ENCODE results near the gene NTSR1.

NTSR1 gene

DNA sequence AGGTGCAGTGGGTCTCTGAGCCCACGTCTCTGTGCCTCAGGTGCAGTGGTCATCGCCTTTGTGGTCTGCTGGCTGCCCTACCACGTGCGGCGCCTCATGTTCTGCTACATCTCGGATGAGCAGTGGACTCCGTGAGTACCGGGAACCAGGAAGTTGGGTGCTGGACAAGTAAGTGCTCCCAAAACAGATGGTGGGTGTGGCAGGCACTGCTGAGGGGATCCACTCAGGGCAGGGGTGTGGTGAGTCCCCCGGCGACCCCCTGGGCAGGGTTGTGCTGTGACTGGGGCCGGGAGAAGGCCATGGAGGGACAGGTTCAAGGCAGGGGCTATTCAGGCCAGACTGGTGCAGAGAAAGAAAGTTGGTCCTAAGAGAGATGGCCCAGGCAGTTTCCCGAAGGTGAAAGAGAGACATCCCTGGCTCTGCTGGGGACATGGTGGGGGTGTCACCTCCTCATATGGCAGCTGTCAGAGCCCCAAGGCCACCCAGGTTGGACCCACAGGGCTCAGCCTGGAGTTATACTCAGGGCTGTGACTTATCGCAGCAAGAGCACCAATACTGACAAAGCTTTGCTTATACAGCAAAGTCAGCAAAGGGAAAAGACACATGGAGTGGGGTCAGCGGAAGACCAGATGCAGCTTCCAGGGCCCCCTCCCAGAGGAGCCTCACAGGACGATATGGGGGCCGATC lies 49.7 kb downstream of the NTSR1 start:
- DNase-seq (ENCODE audit: low spot score): no peak

- DNase-seq (ENCODE audit: low spot score): no peak
Measured at GRCh38 chr20:62759981-62760431, 51.4 kb downstream of the NTSR1 start.

DNA sequence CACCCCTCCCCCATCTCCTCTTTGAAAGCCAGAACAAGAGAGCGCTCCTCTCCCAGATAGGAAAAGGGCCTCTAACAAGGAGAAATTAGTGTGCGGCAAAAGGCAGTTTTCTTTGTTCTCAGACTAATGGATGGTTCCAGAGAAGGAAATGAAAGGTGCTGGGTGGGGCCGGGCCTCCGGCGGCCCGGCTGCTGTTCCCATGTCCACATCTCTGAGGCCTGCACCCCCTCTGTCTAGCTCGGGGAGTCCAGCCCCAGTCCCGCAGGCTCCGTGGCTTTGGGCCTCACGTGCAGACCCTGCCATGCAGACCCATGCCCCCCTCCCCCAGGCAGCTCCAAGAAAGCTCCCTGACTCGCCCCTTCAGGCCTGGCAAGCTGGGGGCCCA lies 51.8 kb downstream of the NTSR1 start:
- DNase-seq (ENCODE audit: low spot score): no peak

- DNase-seq (ENCODE audit: low spot score): peak; percentile 37
Measured at GRCh38 chr20:62760856-62761758, 52.5 kb downstream of the NTSR1 start.

DNA sequence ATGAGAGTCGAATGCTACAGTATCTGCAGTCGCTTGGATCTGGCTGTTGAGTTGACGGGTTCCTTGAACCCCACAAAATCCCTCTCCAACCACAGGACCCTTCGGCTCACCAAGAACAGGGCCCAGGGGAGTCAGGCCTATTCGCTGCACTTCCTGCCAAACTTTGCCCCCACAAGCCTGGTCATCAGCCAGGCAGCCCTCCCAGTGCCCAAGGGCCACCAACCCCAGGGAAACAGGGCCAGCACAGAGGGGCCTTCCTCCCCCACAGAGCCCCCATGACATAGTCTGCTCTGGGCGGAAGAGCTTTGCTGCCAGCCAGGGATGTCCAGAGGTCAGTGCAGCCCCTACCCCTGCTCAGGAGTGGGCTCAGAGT lies 53.1 kb downstream of the NTSR1 start:
- no peak for DNase-seq (ENCODE audit: low spot score)

- DNase-seq (ENCODE audit: low spot score): no peak
Measured at GRCh38 chr20:62762376-62762775, 53.7 kb downstream of the NTSR1 start.

GRCh38 chr20:62762801-62763368 lies 54.2 kb downstream of the NTSR1 start:
- DNase-seq (ENCODE audit: low spot score): no peak

GRCh38 chr20:62763404-62763803 lies 54.8 kb downstream of the NTSR1 start:
- DNase-seq (ENCODE audit: low spot score): no peak

- DNase-seq (ENCODE audit: low spot score): no peak
Measured at GRCh38 chr20:62764156-62764935, 55.7 kb downstream of the NTSR1 start.

GRCh38 chr20:62765021-62765420 lies 56.4 kb downstream of the NTSR1 start:
- DNase-seq (ENCODE audit: low spot score): no peak

DNA sequence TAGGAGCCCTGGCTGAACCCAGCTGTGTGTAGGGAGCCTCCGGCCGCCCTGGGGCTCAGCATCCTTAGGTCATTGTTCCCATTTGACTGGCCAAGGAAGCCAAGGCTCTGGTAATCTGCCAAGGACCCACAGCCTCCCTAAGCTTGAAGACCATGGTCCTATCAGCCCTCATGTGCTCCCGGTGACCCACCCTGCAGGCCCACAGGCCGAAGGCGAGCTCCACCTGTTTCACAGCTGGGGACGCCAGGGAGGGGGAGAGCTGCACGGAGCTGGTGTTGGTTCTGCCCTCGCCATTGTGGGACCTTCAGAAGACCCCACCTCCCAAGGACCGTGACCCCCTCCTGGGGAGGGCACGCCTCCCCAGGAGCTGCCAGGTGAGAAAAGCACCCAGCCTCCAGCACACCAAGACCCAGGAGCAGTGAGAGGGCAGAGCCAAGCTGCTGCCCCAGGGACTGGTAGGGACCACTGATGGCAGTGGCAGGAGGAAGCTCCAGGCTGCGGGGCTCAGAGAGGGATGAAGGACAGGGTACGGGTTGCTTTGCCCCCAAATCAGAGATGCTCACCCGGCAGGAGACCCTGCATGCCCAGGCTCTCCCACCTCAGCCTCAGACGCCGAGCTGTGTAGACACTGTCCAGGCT lies 56.9 kb downstream of the NTSR1 start:
- no peak for DNase-seq (ENCODE audit: low spot score)

GRCh38 chr20:62766071-62766450 lies 57.4 kb downstream of the NTSR1 start:
- no peak for DNase-seq (ENCODE audit: low spot score)

GRCh38 chr20:62766716-62767115 lies 58.1 kb downstream of the NTSR1 start:
- DNase-seq (ENCODE audit: low spot score): no peak

DNA sequence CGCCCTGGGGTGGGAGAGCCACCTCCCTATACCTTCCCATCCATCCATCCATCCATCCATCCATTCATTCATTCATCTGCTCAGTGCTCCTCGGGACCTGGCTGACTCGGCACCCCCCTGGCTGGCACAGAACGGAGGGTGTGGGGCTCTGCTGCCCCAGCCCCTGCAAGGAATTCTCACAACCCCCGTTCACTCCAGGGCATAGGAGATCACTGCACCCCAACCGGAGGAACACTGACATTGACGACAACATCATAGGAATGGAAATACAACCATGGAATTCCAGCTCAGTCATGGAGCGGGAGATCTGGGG lies 59.6 kb downstream of the NTSR1 start:
- no peak for DNase-seq (ENCODE audit: low spot score)

DNA sequence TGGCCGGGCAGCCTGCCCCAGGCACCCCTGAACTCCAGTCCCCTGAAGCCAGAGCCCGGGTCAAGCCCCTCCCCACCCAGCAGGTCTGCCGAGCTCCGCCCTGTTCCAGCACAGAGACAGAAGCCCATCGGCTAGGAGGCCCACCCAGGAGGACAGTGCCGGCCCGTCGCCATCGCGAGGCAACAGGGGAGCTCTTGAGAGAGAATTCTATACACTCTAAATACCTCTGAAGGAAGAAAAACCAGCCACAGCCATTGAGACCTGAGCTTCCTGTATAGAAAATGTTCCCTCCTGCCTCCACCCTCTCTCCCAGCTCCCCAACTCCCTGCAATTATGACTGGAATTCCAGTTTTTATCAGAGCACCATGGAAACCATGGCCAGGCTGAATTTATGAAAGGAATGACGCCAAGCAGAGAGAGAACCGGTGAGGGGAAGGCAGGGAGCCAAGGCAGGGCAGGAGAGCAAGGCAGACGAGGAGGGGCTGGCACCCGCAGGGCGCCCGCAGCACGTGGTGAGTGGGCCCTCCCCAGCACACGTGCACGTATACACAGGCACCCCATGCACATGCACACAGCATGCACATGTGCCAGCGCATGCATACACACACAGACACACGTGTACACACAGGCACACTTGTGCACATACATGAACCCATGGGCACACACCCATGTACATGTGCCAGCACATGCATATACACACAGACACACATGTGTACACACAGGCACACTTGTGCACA lies 60.1 kb downstream of the NTSR1 start:
- DNase-seq (ENCODE audit: low spot score): peak; percentile 31

GRCh38 chr20:62769346-62770071 lies 60.9 kb downstream of the NTSR1 start:
- DNase-seq (ENCODE audit: low spot score): no peak

DNA sequence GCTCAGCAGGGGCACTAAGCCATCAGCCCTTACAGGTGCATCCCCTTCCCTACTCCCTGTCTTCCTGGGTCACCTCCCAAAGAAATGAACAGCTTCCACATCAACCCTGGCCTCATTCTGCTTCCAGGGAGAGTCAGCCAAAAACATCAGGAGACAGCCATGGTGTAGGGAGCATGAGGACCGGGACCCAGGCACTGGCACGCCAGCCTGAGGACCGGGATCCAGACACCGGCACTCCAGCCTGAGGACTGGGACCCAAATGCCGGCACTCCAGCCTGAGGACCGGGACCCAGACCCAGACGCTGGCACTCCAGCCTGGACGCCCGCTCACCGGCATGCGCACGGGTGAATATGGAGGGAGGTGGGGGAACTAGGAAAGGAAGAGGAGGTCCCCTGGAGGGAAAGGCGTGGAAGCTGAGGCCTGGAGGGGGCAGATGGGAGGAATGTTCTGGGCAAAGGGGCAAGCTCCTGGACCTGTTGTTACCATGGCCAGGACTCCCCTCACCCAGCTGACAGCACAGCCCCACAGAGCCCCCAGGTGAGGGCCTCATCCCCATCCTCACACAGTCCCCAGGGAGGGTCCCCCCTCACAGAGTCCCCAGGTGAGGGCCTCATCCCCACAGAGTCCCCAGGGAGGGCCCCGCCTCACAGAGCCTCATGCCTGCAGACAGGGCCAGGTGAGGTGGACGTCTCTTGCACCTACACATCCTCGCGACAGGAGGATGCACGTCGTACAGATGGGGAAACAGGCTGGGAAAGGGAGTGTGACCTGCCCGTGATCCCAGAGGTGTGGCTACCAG lies 61.7 kb downstream of the NTSR1 start:
- no peak for DNase-seq (ENCODE audit: low spot score)

DNA sequence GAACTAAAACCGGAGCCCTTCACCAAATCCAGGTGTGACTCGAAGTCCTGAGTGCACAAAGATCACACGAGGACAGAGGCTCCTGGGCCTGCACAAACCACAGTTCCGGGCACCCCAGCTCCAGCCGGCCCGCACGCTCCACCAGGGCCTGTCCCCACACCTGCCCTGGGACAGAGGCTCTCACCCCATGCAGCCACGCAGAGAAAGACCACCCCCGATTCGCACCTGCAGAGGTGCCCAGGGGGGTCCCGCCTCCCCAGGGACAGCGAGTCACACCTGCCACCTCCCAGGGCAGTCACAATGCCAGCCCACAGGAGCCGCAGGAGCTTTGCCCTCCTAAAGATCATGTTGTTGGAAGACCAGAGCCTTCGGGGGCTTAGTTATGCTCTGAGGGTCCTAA lies 62.3 kb downstream of the NTSR1 start:
- no peak for DNase-seq (ENCODE audit: low spot score)

DNA sequence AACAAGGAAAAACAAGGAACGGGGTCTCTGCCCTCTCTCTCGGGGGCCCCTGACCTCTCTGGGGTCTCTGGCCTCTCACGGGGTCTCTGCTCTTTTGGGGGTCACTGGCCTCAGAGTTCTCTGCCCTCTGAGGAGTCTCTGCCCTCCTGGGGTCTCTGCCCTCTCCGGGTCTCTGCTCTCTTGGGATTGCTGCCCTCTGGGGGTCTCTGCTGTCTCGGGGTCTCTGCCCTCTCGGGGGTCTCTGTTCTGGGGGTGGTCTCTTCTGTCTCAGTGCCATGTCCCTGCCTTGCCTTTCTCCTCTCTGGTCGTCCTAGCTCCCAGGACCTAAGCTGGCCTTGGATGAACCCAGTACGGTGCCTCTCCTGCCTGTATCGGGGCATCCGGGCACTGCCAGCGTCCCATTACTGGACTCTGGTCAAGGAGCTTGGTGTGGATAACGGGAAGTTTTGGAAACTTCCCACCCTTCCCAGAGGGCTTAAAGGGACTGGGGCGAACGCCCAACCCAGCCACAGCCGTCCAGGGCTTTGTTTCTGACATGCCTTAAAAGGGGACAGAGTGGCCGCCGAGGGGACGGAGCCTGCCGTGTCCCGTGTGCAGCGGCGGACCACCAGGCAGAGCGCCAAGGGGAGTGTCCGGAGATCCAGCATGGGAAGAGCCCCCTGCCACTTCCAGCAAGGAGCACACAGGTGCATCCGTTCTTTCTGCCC lies 62.9 kb downstream of the NTSR1 start:
- no peak for DNase-seq (ENCODE audit: low spot score)

All from GM03348 (cell line).